H9 (cell line): Measurements from ENCODE around the gene PGM3. TPM values are rescaled to one million over a fixed set of nuclear protein-coding genes. Genes with fewer than 3 reads are reported as not detected.

Source experiments
- DNase-seq: peaks from one replicate; pipeline ENCODE4 v3.0.0-alpha.2; 2017
- H2AFZ ChIP-seq: one replicate; pipeline ENCODE4 v1.6.1; 2013; ENCODE audit warnings: mild to moderate bottlenecking, low read length, control low read depth, moderate library complexity
- H2AK5ac ChIP-seq: 2 replicates; pipeline ENCODE4 v1.6.1; 2013; ENCODE audit warnings: low read length, control low read depth, mixed read lengths; ENCODE audit not compliant: insufficient read length
- H2BK120ac ChIP-seq: one replicate; pipeline ENCODE4 v1.6.1; 2013; ENCODE audit warnings: low read depth, mild to moderate bottlenecking, low read length, control low read depth, inconsistent platforms; ENCODE audit not compliant: poor library complexity, severe bottlenecking
- H2BK12ac ChIP-seq: 2 replicates; pipeline ENCODE4 v1.6.1; 2013; ENCODE audit warnings: low read length, control low read depth, mixed read lengths, low read depth; ENCODE audit not compliant: insufficient read length
- H2BK15ac ChIP-seq: 2 replicates; pipeline ENCODE4 v1.6.1; 2013; ENCODE audit warnings: low read depth, low read length, control low read depth
- H2BK20ac ChIP-seq: one replicate; pipeline ENCODE4 v1.6.1; 2013; ENCODE audit warnings: low read depth, mild to moderate bottlenecking, low read length, control low read depth, inconsistent platforms; ENCODE audit not compliant: poor library complexity, severe bottlenecking
- H2BK5ac ChIP-seq: 2 replicates; pipeline ENCODE4 v1.6.1; 2013; ENCODE audit warnings: low read length, control low read depth, mixed read lengths; ENCODE audit not compliant: insufficient read length
- H3K14ac ChIP-seq: 2 replicates; pipeline ENCODE4 v1.6.1; 2013; ENCODE audit warnings: low read length, control low read depth; ENCODE audit not compliant: insufficient read depth
- H3K18ac ChIP-seq: 2 replicates; pipeline ENCODE4 v1.6.1; 2013; ENCODE audit warnings: low read depth, mild to moderate bottlenecking, mixed read lengths, low read length, control low read depth; ENCODE audit not compliant: insufficient read length
- H3K23ac ChIP-seq: 2 replicates; pipeline ENCODE4 v1.6.1; 2013; ENCODE audit warnings: low read length, control low read depth, mixed read lengths, low read depth; ENCODE audit not compliant: insufficient read length
- H3K23me2 ChIP-seq: 2 replicates; pipeline ENCODE4 v1.6.1; 2013; ENCODE audit warnings: low read depth, mild to moderate bottlenecking, mixed read lengths, low read length, control low read depth; ENCODE audit not compliant: insufficient read length, poor library complexity, severe bottlenecking
- H3K27ac ChIP-seq: 2 replicates; pipeline ENCODE4 v1.5.1; 2013; ENCODE audit warnings: low read length, control low read depth, mixed read lengths, low read depth; ENCODE audit not compliant: insufficient read length
- H3K27me3 ChIP-seq: 2 replicates; pipeline ENCODE4 v1.6.1; 2013; ENCODE audit warnings: low read length, control low read depth, inconsistent platforms; ENCODE audit not compliant: insufficient read depth
- H3K4ac ChIP-seq: 2 replicates; pipeline ENCODE4 v1.6.1; 2013; ENCODE audit warnings: low read depth, mild to moderate bottlenecking, control low read depth, inconsistent platforms, low read length, moderate library complexity
- H3K4me1 ChIP-seq: 2 replicates; pipeline ENCODE4 v1.6.1; 2013; ENCODE audit warnings: low read length, control low read depth, inconsistent platforms; ENCODE audit not compliant: insufficient read depth
- H3K4me2 ChIP-seq: 2 replicates; pipeline ENCODE4 v1.6.1; 2013; ENCODE audit warnings: low read length, control low read depth, mixed read lengths; ENCODE audit not compliant: insufficient read length, insufficient read depth
- H3K56ac ChIP-seq: 2 replicates; pipeline ENCODE4 v1.6.1; 2013; ENCODE audit warnings: low read depth, mild to moderate bottlenecking, mixed read lengths, low read length, control low read depth; ENCODE audit not compliant: insufficient read length
- H3K79me1 ChIP-seq: 2 replicates; pipeline ENCODE4 v1.6.1; 2013; ENCODE audit warnings: low read depth, mild to moderate bottlenecking, moderate library complexity, low read length, control low read depth, inconsistent platforms; ENCODE audit not compliant: insufficient read depth, poor library complexity, severe bottlenecking
- H3K79me2 ChIP-seq: 2 replicates; pipeline ENCODE4 v1.6.1; 2013; ENCODE audit warnings: low read length, control low read depth, inconsistent platforms; ENCODE audit not compliant: insufficient read depth
- H3K9ac ChIP-seq: 2 replicates; pipeline ENCODE4 v1.6.1; 2013; ENCODE audit warnings: low read length, control low read depth, mixed read lengths; ENCODE audit not compliant: insufficient read length; ENCODE audit errors: extremely low read depth
- H3K9me3 ChIP-seq: one replicate; pipeline ENCODE4 v1.6.1; 2013; ENCODE audit warnings: low read depth, low read length, inconsistent platforms; ENCODE audit not compliant: control insufficient read depth
- H3T11ph ChIP-seq: one replicate; pipeline ENCODE4 v1.6.1; 2013; ENCODE audit warnings: mild to moderate bottlenecking, low read length, control low read depth, inconsistent platforms
- H4K20me1 ChIP-seq: one replicate; pipeline ENCODE4 v1.6.1; 2013; ENCODE audit not compliant: control insufficient read depth, insufficient read length, insufficient read depth
- H4K5ac ChIP-seq: 2 replicates; pipeline ENCODE4 v1.6.1; 2013; ENCODE audit warnings: low read depth, mild to moderate bottlenecking, mixed read lengths, low read length, control low read depth; ENCODE audit not compliant: insufficient read length
- H4K8ac ChIP-seq: replicated peaks from 2 replicates; pipeline ENCODE4 v1.6.1; 2013; ENCODE audit warnings: low read length, control low read depth, mixed read lengths, low read depth; ENCODE audit not compliant: insufficient read length
- H4K91ac ChIP-seq: 2 replicates; pipeline ENCODE4 v1.6.1; 2013; ENCODE audit warnings: low read depth, mild to moderate bottlenecking, moderate library complexity, mixed read lengths, low read length, control low read depth; ENCODE audit not compliant: insufficient read length
- H3K27ac Mint-ChIP-seq, 3 experiments: 2 replicates in 2 of 3; 3 replicates in 1 of 3; pipeline ENCODE4 v1.8.0; 2020 to 2021; ENCODE audit warnings: mixed read lengths in 3 of 3, mild to moderate bottlenecking in 1 of 3, moderate library complexity in 1 of 3
- H3K27me3 Mint-ChIP-seq: 2 replicates; pipeline ENCODE4 v1.8.0; 2021; ENCODE audit warnings: low read depth, mild to moderate bottlenecking, moderate library complexity, mixed read lengths
- H3K36me3 Mint-ChIP-seq, 3 experiments: 2 replicates in 2 of 3; 3 replicates in 1 of 3; pipeline ENCODE4 v1.8.0; 2020 to 2021; ENCODE audit warnings: low read depth in 3 of 3, mixed read lengths in 3 of 3; ENCODE audit not compliant: insufficient read depth in 1 of 3
- H3K4me1 Mint-ChIP-seq, 2 experiments: 2 replicates each; pipeline ENCODE4 v1.8.0; 2020; ENCODE audit warnings: mixed read lengths in 2 of 2
- H3K4me3 Mint-ChIP-seq, 2 experiments: 2 replicates in 1 of 2; 3 replicates in 1 of 2; pipeline ENCODE4 v1.8.0; 2020 to 2021; ENCODE audit warnings: mild to moderate bottlenecking in 2 of 2, mixed read lengths in 2 of 2, moderate library complexity in 1 of 2
- H3K9me3 Mint-ChIP-seq, 2 experiments: 2 replicates in 1 of 2; 3 replicates in 1 of 2; pipeline ENCODE4 v1.8.0; 2020; ENCODE audit warnings: mild to moderate bottlenecking in 2 of 2, mixed read lengths in 2 of 2, moderate library complexity in 1 of 2
- CTCF ChIP-seq: fragments of 200-600 bp; sonication (generic); conservative IDR thresholded peaks from 3 replicates; pipeline ENCODE4 v1.8.0; 2021; ENCODE audit warnings: antibody characterized with exemption, mild to moderate bottlenecking
- WGBS: extraction: QIAGEN DNeasy Blood & Tissue Kit; methylation state at CpG from one replicate; pipeline ENCODE4 v1.1.7; 2013; ENCODE audit warnings: missing lambda C conversion rate, low lambda C conversion rate, mixed read lengths; ENCODE audit not compliant: insufficient read length; ENCODE audit errors: extremely low coverage; 5-methylcytosine and 5-hydroxymethylcytosine counted together
- long read RNA-seq: library from polyadenylated mRNA; unstranded; transcript quantifications from one replicate; pipeline ENCODE4 v2.0.0, GENCODE V29; 2020
- total RNA-seq: library from RNA; stranded (reverse); gene quantifications from 2 replicates; pipeline ENCODE4 v1.2.1, GENCODE V29; 2021

The PGM3 gene
- total RNA-seq, result 65.8 and 69.3 TPM in 2 replicates
- long read RNA-seq, full-length matches to known transcripts, result 418 of 536 reads
- long read RNA-seq, partial matches to known transcripts, result 33 of 536 reads
- long read RNA-seq, other reads (novel, unspliced or antisense), result 85 of 536 reads

GRCh38 chr6:83192871-83193746 is at the start of gene PGM3, which contains the start of gene RWDD2A:
Gene PGM3, minus strand, starts transcription at chr6:83193265. Its CDS starts 2,253 bp downstream, at chr6:83191012.
Gene RWDD2A, plus strand, starts transcription at chr6:83193357. Its CDS starts 1,095 bp downstream, at chr6:83194452.
- Histone ChIP-seq H3K27me3 (no peaks in the 10 kb centered on the region), H2BK20ac (no peak within 1 kb of the TSS), H4K5ac (no peak within 1 kb of the TSS), H3K56ac (no peak within 1 kb of the TSS), H2AFZ (no peak within 1 kb of the TSS), H3T11ph (no peak within 1 kb of the TSS), H3K4me2 (peak within 1 kb of the TSS; percentile 91), H3K4ac (no peak within 1 kb of the TSS), H3K79me1 (no peaks in the 10 kb centered on the region), H3K4me1 (no peaks in the 10 kb centered on the region), H3K9me3 (no peaks in the 10 kb centered on the region), H3K9ac (peak within 1 kb of the TSS; percentile 55), H3K27ac (no peak within 1 kb of the TSS), H4K91ac (no peak within 1 kb of the TSS), H2BK12ac (no peak within 1 kb of the TSS), H3K18ac (no peak within 1 kb of the TSS), H2AK5ac (no peak within 1 kb of the TSS), H3K14ac (peak within 1 kb of the TSS; percentile 81), H2BK5ac (no peak within 1 kb of the TSS), H2BK120ac (no peak within 1 kb of the TSS), H4K8ac (no peak within 1 kb of the TSS), H3K23ac (no peak within 1 kb of the TSS), H4K20me1 (no peaks in the 10 kb centered on the region), H3K23me2 (peaks cover 8% of the 10 kb centered on the region), H3K79me2 (peaks cover 3% of the 10 kb centered on the region; the same call in 1 of the 2 replicates), H2BK15ac (no peak within 1 kb of the TSS)
- Mint-ChIP-seq H3K4me3 (peak within 1 kb of the TSS; percentile 98), H3K27me3 (no peaks in the 10 kb centered on the region), H3K9me3 (no peaks in the 10 kb centered on the region), H3K27ac (peak within 1 kb of the TSS; percentile 96 to 98 (median 97)), H3K4me1 (peaks cover 17 to 24% of the 10 kb centered on the region in 2 experiments), H3K36me3 (peaks cover 15 to 52% (median 51%) of the 10 kb centered on the region in 3 experiments)
- TF ChIP-seq CTCF, result no peak
- WGBS, result no CpG with 5 or more reads among the region's 88 CpGs
- peak; percentile 91 for DNase-seq
